Measurements from ENCODE around the gene ERGIC1.

ERGIC1 gene

DNA sequence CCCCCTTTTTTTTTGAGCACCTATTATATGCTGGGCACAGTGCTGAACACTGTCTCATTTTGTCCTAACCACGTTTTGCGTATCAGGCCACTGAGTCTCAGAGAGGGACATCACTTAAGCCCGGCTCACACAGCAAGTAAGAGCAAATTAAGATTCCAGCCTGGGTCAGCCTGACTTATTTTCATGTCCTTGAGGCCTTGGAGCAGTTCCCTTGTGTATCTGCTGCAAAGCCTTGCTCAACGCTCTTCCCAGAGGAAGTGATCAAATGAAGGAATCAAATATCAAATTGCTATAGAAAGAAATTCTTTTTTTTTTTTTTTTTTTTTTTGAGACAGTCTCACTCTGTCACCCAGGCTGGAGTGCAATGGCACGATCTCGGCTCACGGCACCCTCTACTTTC lies 30.7 kb downstream of the ERGIC1 start:
- no peak overlapping the region for H3K4me3 ChIP-seq (ENCODE audit: control insufficient read depth, low read depth, low read length)
- DNase-seq (ENCODE audit: low read depth) = peak; percentile 72
- TF ChIP-seq, protein P1, sequence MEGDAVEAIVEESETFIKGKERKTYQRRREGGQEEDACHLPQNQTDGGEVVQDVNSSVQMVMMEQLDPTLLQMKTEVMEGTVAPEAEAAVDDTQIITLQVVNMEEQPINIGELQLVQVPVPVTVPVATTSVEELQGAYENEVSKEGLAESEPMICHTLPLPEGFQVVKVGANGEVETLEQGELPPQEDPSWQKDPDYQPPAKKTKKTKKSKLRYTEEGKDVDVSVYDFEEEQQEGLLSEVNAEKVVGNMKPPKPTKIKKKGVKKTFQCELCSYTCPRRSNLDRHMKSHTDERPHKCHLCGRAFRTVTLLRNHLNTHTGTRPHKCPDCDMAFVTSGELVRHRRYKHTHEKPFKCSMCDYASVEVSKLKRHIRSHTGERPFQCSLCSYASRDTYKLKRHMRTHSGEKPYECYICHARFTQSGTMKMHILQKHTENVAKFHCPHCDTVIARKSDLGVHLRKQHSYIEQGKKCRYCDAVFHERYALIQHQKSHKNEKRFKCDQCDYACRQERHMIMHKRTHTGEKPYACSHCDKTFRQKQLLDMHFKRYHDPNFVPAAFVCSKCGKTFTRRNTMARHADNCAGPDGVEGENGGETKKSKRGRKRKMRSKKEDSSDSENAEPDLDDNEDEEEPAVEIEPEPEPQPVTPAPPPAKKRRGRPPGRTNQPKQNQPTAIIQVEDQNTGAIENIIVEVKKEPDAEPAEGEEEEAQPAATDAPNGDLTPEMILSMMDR (conservative IDR thresholded peaks at IDR 0.05; ENCODE audit: control insufficient read depth, insufficient read depth, low read depth, low read length) = no peak

DNA sequence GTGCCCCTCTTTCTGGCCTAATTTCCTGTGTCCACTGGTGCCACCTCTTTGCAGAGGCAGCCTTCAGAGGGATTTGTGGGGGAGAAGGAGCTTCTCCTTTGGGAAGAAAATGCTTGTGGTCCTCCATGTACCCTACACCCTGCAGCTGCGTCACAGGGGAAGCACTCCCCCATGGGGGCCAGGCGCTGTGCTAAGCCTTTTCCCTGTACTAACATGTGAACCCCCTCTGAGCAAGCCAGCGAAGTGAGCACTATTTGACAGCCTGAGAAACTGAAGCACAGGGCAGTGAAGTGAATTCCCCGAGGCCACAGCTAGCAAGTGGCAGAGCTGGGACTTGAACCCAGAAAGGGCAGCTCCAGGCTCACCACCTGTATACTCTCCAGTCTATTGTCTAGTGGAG lies 32.3 kb downstream of the ERGIC1 start:
- TF ChIP-seq, protein P1 (conservative IDR thresholded peaks at IDR 0.05; ENCODE audit: control insufficient read depth, insufficient read depth, low read depth, low read length) = no peak
- no peak for DNase-seq (ENCODE audit: low read depth)
- H3K4me3 ChIP-seq (ENCODE audit: control insufficient read depth, low read depth, low read length) = no peak overlapping the region

DNA sequence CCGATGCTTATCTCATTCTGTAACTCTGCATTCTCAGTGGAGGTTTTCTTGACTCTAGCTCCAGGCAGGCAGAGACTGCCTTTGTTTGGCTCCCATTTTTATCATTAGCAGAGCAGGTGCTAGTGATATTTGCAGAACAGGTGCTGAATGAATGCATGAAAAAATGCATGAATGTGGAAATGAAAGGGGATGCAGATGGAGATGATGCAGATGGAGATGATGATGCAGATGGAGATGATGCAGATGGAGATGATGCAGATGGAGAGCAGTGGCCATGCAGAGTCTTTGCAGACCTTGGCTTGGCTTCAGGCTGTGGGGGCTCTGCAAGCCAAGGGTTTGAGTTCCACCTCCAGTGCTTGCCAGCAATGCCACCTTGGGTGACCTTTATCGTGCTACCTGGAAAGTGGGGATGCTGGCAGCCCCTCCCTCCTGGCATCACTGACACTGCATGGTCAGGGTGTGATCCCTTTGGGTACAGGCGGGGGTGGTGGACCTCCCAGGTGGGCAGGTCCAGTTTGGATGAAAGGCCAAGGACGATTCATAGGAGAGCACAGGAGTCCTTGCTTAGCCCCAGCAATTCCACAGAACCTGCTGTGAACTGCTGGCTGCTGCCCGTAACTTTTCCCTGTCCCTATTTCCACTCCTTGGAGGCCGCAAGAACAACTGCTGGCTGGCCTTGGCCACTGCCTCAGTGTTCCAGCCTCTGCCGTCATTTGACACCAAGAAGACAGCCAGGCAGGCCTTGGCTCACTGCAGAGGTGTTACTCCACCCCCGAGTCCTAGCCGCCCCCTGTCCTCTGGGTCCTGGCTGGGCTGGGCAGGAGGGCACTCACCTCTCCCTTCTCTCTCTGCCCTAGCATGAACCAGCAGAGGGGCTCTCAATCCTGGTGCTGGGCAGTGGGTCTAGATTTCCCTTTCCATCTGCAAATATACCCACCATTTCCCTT lies 33.0 kb downstream of the ERGIC1 start:
- DNase-seq (ENCODE audit: low read depth) = peak; percentile 71
- TF ChIP-seq, protein P1 (conservative IDR thresholded peaks at IDR 0.05; ENCODE audit: control insufficient read depth, insufficient read depth, low read depth, low read length) = no peak
- no peak overlapping the region for H3K4me3 ChIP-seq (ENCODE audit: control insufficient read depth, low read depth, low read length)

DNA sequence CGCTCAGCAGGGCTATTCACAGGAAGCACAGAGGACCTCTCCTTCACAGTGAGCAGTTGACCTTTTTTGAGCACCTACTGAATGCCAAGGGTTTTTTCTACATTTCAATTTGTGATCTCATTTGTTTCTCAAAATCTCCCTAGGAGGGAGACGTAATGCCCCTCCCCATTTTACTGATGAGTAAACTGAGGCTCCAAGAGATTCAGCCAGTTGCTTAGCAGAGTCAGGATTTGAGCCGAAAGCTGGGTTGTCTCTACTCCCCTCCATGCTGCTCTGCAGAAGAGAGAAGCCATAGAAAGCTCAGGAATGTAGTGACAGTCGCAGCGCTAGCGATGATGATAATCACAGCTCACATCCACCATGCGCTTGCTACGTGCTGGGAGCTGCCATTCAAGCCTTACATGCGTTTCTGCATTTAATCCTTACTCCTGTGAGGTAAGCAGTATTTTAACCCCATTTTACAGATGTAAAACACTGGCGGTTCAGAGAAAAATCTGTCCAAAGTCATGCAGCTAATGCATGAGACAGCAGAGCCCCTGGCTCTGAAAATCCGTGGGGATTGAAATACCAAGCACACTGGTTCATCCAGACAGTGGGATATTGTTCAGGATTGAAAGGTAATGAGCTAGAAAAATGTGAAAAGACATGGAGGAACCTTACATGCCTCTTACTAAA lies 33.8 kb downstream of the ERGIC1 start:
- TF ChIP-seq, protein P1 (conservative IDR thresholded peaks at IDR 0.05; ENCODE audit: control insufficient read depth, insufficient read depth, low read depth, low read length) = no peak
- no peak overlapping the region for H3K4me3 ChIP-seq (ENCODE audit: control insufficient read depth, low read depth, low read length)

DNA sequence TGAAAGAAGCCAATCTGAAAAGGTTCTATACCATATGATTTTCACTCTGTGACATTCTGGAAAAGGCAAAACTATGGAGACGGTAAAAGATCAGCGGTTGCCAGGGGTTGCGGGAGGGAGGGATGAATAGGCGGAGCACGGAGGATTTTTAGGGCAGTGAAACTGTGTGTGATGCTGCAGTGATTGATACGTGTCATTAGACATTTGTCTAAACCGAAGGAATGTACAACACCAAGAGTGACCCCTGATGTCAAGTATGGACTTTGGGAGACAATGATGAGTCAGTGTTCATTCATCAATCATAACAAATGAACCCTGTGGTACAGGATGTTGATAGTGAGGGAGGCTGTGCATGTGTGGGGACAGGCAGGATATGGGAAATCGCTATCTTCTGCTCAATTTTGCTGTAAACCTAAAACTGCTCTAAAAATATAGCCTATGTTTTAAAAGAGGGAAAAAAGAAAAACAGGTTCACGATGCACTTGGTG lies 34.4 kb downstream of the ERGIC1 start:
- no peak overlapping the region for H3K4me3 ChIP-seq (ENCODE audit: control insufficient read depth, low read depth, low read length)
- TF ChIP-seq, protein P1 (conservative IDR thresholded peaks at IDR 0.05; ENCODE audit: control insufficient read depth, insufficient read depth, low read depth, low read length) = no peak
- peak; percentile 94 for DNase-seq (ENCODE audit: low read depth)

More for the DNA sequence above, 33.8 kb downstream of the ERGIC1 start:
- DNase-seq (ENCODE audit: low read depth) = no peak

DNA sequence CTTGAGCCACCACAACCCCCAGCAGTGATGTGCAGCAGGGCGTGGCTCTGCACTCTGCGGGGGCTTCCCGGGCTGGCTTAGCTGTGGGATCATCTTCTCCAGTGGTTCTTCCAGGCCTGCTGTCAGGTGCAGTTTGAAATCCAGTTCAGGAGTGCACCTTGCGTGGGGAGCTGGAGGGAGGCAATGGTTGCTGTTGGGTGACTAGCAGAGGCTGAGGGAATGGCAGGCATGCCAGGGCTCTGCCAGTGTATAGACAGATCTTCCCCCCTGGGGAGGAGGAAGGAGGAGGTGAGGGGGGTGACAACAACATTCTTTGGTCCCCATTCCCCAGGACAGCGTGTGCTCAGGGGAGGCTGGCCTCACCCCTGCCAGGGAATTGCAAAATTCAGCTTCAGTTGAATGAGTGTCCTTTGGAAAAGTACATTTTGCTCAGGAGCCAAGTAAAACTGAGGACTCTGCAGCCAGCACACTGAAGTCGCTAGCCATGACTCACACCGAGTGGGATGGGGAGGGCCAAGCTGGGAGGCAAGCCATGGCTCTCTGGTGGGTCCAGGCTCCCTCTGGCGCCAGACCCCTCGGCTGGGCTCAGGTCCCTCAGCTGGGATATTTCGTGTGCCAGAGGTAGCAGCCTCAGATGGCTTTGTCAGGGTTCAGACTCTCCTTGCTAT lies 35.0 kb downstream of the ERGIC1 start:
- TF ChIP-seq, protein P1 (conservative IDR thresholded peaks at IDR 0.05; ENCODE audit: control insufficient read depth, insufficient read depth, low read depth, low read length) = peak; percentile 44
- DNase-seq (ENCODE audit: low read depth) = peak; percentile 98
- H3K4me3 ChIP-seq (ENCODE audit: control insufficient read depth, low read depth, low read length) = peak overlapping the region; percentile 10
